Stimulated activated CD8-positive, alpha-beta memory T cell treated with anti-CD3 and anti-CD28 coated beads, Interleukin-7, amount 100 ng/mL, for 24 hours (primary cell): ENCODE measurements around the gene LSM3.

Experiments used
- DNase-seq: peaks from one replicate; pipeline ENCODE4 v3.0.0-alpha.2; 2020; ENCODE audit warnings: low read depth

LSM3 gene

GRCh38 chr3:14241716-14242115 lies 63.1 kb downstream of the LSM3 start:
- no peak for DNase-seq

- DNase-seq, result no peak
Observed at GRCh38 chr3:14242490-14243311, 64.1 kb downstream of the LSM3 start.

DNA sequence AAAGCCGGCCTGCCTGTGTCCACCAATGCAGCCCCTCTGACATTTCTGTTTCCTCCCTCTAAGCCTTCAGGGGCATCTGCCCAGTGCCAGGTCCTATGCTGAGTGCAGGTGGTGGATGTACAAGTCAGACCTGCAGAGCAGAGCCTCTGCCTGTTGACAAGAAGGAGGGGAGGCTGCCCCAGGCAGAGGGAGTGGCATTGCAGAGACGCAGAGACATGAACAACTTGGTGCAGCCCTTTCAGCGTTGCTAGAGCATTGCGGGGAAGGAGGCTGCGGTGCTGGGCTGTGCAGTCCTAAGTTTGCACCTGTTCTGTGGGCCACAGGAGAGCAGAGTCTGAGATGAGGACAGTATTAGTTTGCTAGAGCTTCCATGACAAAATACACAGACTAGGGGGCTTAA lies 65.2 kb downstream of the LSM3 start:
- no peak for DNase-seq

DNA sequence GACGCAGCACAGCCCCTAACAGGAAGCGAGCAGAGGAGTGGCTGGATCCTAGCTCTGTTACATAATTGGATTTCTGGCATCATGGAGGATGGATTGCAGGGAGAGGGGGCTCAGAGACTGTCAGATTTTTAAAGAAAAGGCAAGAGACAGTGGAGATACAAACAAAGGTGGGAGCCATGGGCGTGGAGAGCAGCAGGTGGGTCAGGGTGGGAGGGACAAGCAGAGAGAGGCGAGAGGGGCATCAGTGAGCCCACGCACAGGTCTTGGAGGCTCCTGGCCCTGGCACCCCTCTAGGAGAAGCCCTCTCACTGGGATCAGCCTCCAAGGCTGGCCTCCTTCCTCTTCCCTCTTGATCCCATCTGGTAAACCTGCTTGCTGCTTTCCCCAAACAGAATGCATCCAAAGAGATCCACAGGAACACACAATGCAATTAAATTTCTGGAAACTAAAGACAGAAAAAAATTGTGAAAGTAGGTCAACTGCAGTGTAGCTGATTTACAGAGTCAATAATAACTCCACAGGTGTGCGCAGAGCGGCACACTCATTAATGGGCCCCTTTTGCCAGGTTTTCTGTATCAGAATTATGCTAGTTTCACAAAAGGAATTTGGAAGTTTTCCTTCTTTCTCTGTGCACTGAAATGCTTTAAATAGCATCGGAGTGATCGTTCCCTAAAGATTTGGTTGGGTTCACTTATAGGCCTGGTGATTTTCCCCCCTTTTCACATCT lies 66.1 kb downstream of the LSM3 start:
- DNase-seq, result no peak

- DNase-seq, result no peak
Observed at GRCh38 chr3:14245248-14245639, 66.6 kb downstream of the LSM3 start.

DNA sequence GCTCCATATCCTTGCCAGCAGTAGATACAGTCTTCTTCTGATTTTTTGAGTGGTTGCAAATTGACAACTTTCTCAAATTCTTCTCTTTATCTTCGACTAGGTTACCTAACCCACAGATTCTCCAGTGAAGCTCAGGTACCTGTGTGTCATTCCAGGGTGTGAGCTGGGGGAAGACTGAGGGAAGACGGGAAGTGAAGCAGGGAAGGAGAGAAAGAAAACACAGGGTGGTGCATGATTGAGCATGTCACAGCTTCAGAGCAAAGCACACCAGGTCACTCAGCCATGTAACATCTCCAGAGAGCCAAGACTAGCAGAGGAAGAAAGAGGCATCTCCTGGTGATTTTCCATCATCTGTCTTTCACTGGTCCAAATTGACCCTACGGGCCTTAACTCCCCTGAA lies 67.2 kb downstream of the LSM3 start:
- DNase-seq, result no peak

DNA sequence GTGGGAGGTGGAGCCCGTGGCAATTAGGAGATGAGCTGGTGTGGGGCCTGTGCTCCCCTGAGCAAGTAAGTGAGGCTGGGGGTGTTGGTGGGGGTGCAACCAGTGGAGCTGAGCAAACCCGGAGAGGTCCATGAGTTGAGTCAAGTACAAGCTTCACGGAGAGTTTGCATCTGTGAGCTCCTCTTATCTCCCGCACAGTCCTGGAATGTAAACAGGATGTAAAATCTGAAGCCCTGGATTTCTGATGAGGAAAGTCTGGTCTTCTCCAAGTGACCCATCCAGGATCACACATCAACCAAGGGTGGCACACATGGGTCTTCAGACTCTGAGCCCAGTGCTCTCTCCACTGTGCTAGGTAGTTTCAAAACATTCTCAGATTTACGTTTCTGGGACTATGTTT lies 67.8 kb downstream of the LSM3 start:
- DNase-seq, result no peak

DNA sequence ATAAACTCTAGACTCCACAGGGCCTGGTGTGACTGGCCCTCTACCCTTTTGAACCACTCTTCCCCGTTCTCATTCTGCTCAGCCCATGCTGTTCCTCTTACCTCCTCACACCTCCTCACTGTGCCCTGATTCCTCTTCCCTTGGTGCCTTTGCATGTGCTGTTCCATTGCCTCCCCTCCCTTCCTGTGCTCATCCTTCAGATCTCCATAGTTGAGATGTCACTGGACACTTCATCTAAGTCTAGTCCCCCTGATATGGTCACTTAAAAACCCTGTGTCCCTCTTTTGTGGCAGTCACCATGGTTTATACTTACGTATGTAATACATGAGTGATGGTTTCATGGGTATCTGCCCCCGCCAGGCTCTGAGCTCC lies 69.8 kb downstream of the LSM3 start:
- no peak for DNase-seq

- no peak for DNase-seq
Observed at GRCh38 chr3:14248849-14249523, 70.4 kb downstream of the LSM3 start.
